OCI-LY3 (cell line): ENCODE results near the gene MYBPC1.
"Not testable (repeated sequence)": the region's sequence is repeated elsewhere in the genome, so short reads cannot be mapped to it uniquely, and the experiment has no call there.

Experiments used
- H2AFZ ChIP-seq: fragments of 200-600, 300-600 bp; shearing (Covaris generic); 2 replicates; pipeline ENCODE4 v1.6.0; 2014; ENCODE audit warnings: antibody characterized with exemption, low read depth, low read length
- H3K27ac ChIP-seq: fragments of 200-600, 300-600 bp; sonication (generic); 2 replicates; pipeline ENCODE4 v1.5.1; 2014; ENCODE audit warnings: mild to moderate bottlenecking, low read length, moderate library complexity, mixed read lengths
- H3K27me3 ChIP-seq: fragments of 200-600, 300-600 bp; sonication (generic); 2 replicates; pipeline ENCODE4 v1.6.1; 2014; ENCODE audit warnings: low read depth, low read length, mixed read lengths
- H3K36me3 ChIP-seq: fragments of 200-600, 300-600 bp; sonication (generic); replicated peaks from 2 replicates; pipeline ENCODE3; 2014; ENCODE audit warnings: low read depth, low read length, mixed read lengths
- H3K4me1 ChIP-seq: fragments of 300-600, 200-600 bp; sonication (generic); 2 replicates; pipeline ENCODE4 v1.6.1; 2014; ENCODE audit warnings: low read length, mixed read lengths
- H3K4me2 ChIP-seq: fragments of 200-600, 300-600 bp; sonication (generic); 2 replicates; pipeline ENCODE4 v1.6.1; 2014; ENCODE audit warnings: low read length, mixed read lengths
- H3K4me3 ChIP-seq: fragments of 300-600, 200-600 bp; sonication (generic); 2 replicates; pipeline ENCODE4 v1.5.1; 2014; ENCODE audit warnings: antibody characterized with exemption, mild to moderate bottlenecking, low read length, moderate library complexity
- H3K79me2 ChIP-seq: fragments of 300-600, 200-600 bp; shearing (Covaris generic); 2 replicates; pipeline ENCODE4 v1.6.1; 2014; ENCODE audit warnings: mild to moderate bottlenecking, low read length, mixed read lengths
- H3K9ac ChIP-seq: fragments of 300-600, 200-600 bp; shearing (Covaris generic); 2 replicates; pipeline ENCODE4 v1.6.0; 2014; ENCODE audit warnings: mild to moderate bottlenecking, low read length, moderate library complexity
- H3K9me3 ChIP-seq: fragments of 200-600, 300-600 bp; shearing (Covaris generic); 2 replicates; pipeline ENCODE4 v1.6.1; 2014; ENCODE audit warnings: low read length, mixed read lengths; ENCODE audit not compliant: insufficient read depth
- H4K20me1 ChIP-seq: fragments of 200-600, 300-600 bp; sonication (generic); 2 replicates; pipeline ENCODE4 v1.6.1; 2016; ENCODE audit warnings: low read length, mixed read lengths; ENCODE audit not compliant: insufficient read depth
- CTCF ChIP-seq: fragments of 200-600, 300-600 bp; sonication (generic); IDR thresholded peaks from 2 replicates; pipeline ENCODE4 v1.5.1; 2014; ENCODE audit warnings: antibody characterized with exemption, low read length, low read depth
- EZH2phosphoT487 ChIP-seq: fragments of 200-600 bp; shearing (Covaris generic); IDR thresholded peaks from 2 replicates; pipeline ENCODE4 v1.6.1; 2018; ENCODE audit warnings: antibody characterized with exemption, mixed run types, low read depth

Gene MYBPC1

GRCh38 chr12:101653503-101653902, 58.7 kb downstream of the MYBPC1 start:
- H4K20me1 ChIP-seq, result no peaks in the 10 kb centered on the region
- peaks cover 41% of the 10 kb centered on the region for H3K27me3 ChIP-seq

GRCh38 chr12:101654442-101654841, 59.7 kb downstream of the MYBPC1 start:
- H3K4me1 ChIP-seq, result peaks cover 11% of the 10 kb centered on the region
- 0 out of 2 replicates have a peak, but pooled peaks cover 3% of the 10 kb centered on the region for H3K9me3 ChIP-seq
- no peak overlapping the region for H3K27ac ChIP-seq
- no peak for TF ChIP-seq CTCF
- no peak for TF ChIP-seq EZH2phosphoT487
- no peaks in the 10 kb centered on the region for H3K79me2 ChIP-seq
- H3K27me3 ChIP-seq, result peaks cover 42% of the 10 kb centered on the region
- no peak overlapping the region for H3K4me2 ChIP-seq
- H2AFZ ChIP-seq, result no peak overlapping the region
- no peaks in the 10 kb centered on the region for H4K20me1 ChIP-seq
- H3K9ac ChIP-seq, result no peak overlapping the region
- H3K36me3 ChIP-seq, result no peaks in the 10 kb centered on the region
- no peak overlapping the region for H3K4me3 ChIP-seq

More at GRCh38 chr12:101653503-101653902, 58.7 kb downstream of the MYBPC1 start:
- Histone ChIP-seq H3K36me3 (no peaks in the 10 kb centered on the region), H2AFZ (no peak overlapping the region), H3K79me2 (no peaks in the 10 kb centered on the region), H3K27ac (no peak overlapping the region), H3K9ac (no peak overlapping the region), H3K4me2 (no peak overlapping the region), H3K4me1 (peaks cover 14% of the 10 kb centered on the region), H3K9me3 (no peaks in the 10 kb centered on the region), H3K4me3 (no peak overlapping the region)
- no peak for TF ChIP-seq EZH2phosphoT487
- TF ChIP-seq CTCF, result no peak

- Histone ChIP-seq H4K20me1 (no peaks in the 10 kb centered on the region), H3K4me3 (no peak overlapping the region), H2AFZ (no peak overlapping the region), H3K36me3 (peaks cover 7% of the 10 kb centered on the region), H3K79me2 (no peaks in the 10 kb centered on the region), H3K9me3 (peaks cover 12% of the 10 kb centered on the region), H3K27ac (no peak overlapping the region), H3K4me1 (peaks cover 6% of the 10 kb centered on the region), H3K27me3 (peaks cover 43% of the 10 kb centered on the region), H3K4me2 (no peak overlapping the region), H3K9ac (no peak overlapping the region)
- TF ChIP-seq EZH2phosphoT487 (no peak), CTCF (no peak)
These were observed 60.6 kb downstream of the MYBPC1 start for GRCh38 chr12:101655393-101655792.

- not testable (repeated sequence) for H2AFZ ChIP-seq, H3K4me3 ChIP-seq, H3K36me3 ChIP-seq, H3K79me2 ChIP-seq, H3K27ac ChIP-seq, H3K9ac ChIP-seq, H3K4me2 ChIP-seq, H4K20me1 ChIP-seq
- H3K9me3 ChIP-seq, result peaks cover 12% of the 10 kb centered on the region
- peaks cover 13% of the 10 kb centered on the region for H3K4me1 ChIP-seq
- H3K27me3 ChIP-seq, result peaks cover 39% of the 10 kb centered on the region
These were observed 65.9 kb downstream of the MYBPC1 start for GRCh38 chr12:101660662-101661061.

- no peak overlapping the region for H3K9ac ChIP-seq
- H3K4me2 ChIP-seq, result no peak overlapping the region
- no peak overlapping the region for H2AFZ ChIP-seq
- peaks cover 9% of the 10 kb centered on the region for H3K4me1 ChIP-seq
- peaks cover 7% of the 10 kb centered on the region for H3K36me3 ChIP-seq
- no peak for TF ChIP-seq EZH2phosphoT487
- no peak for TF ChIP-seq CTCF
- H4K20me1 ChIP-seq, result no peaks in the 10 kb centered on the region
- peaks cover 62% of the 10 kb centered on the region for H3K27me3 ChIP-seq
- no peaks in the 10 kb centered on the region for H3K79me2 ChIP-seq
- no peak overlapping the region for H3K27ac ChIP-seq
- no peak overlapping the region for H3K4me3 ChIP-seq
- peaks cover 12% of the 10 kb centered on the region for H3K9me3 ChIP-seq
These were observed 68.5 kb downstream of the MYBPC1 start for GRCh38 chr12:101663298-101663697.
